HepG2 (cell line): Measurements from ENCODE around the gene LRRC10B. TPM values are rescaled to one million over a fixed set of nuclear protein-coding genes. Genes with fewer than 3 reads are reported as not detected.

ENCODE experiments used
- KLF15 ChIP-seq: sonication (generic); formaldehyde crosslinking; IDR thresholded peaks from 2 replicates; pipeline ENCODE4 v1.8.1; 2023; ENCODE audit warnings: borderline replicate concordance, mild to moderate bottlenecking, inconsistent platforms, missing genetic modification reagents, mixed read lengths
- NFKB2 ChIP-seq: sonication (generic); formaldehyde crosslinking; IDR thresholded peaks from 2 replicates; pipeline ENCODE4 v1.4.0; 2020; ENCODE audit warnings: missing genetic modification reagents, borderline replicate concordance
- PHF21A ChIP-seq: sonication (generic); formaldehyde crosslinking; IDR thresholded peaks from 2 replicates; pipeline ENCODE4 v1.5.0; 2020; ENCODE audit warnings: mild to moderate bottlenecking, missing genetic modification reagents
- RAD21 ChIP-seq: fragments of 450-650 bp; formaldehyde crosslinking; IDR thresholded peaks from 2 replicates; pipeline ENCODE4 v1.5.0; 2020; ENCODE audit warnings: mild to moderate bottlenecking
- RCOR2 ChIP-seq: IDR thresholded peaks from 2 replicates; pipeline ENCODE4 v1.6.1; 2016; ENCODE audit warnings: missing biosample characterization, missing genetic modification reagents
- RXRA ChIP-seq: sonication (generic); formaldehyde crosslinking; IDR thresholded peaks from 2 replicates; pipeline ENCODE4 v1.5.1; 2020; ENCODE audit warnings: missing genetic modification reagents
- STAG1 ChIP-seq: sonication (generic); formaldehyde crosslinking; IDR thresholded peaks from 2 replicates; pipeline ENCODE4 v1.4.0; 2020; ENCODE audit warnings: missing genetic modification reagents
- ZNF17 ChIP-seq: sonication (generic); formaldehyde crosslinking; IDR thresholded peaks from 2 replicates; pipeline ENCODE4 v1.5.0; 2020; ENCODE audit warnings: mild to moderate bottlenecking, missing genetic modification reagents
- ZNF572 ChIP-seq: sonication (generic); formaldehyde crosslinking; IDR thresholded peaks from 2 replicates; pipeline ENCODE4 v1.5.1; 2020; ENCODE audit warnings: mild to moderate bottlenecking, missing genetic modification reagents
- ZNF652 ChIP-seq: IDR thresholded peaks from 2 replicates; pipeline ENCODE4 v1.6.1; 2016; ENCODE audit warnings: low read depth, borderline replicate concordance
- ZNF674 ChIP-seq: sonication (generic); formaldehyde crosslinking; IDR thresholded peaks from 2 replicates; pipeline ENCODE4 v1.5.0; 2020; ENCODE audit warnings: low read depth, mild to moderate bottlenecking, missing genetic modification reagents
- polyA plus RNA-seq, 8 experiments: library from polyadenylated mRNA; depleted of rRNA in 3 of 8; stranded (reverse) in 7 of 8; unstranded in 1 of 8; fragments of >200 nt; fragmentation: Illumina TruSeq in 4 of 8; extraction: Trizol in 4 of 8; gene quantifications; 2 replicates each; pipeline versions ENCODE4 v1.2.1 to v1.2.3, GENCODE V29; 2011 to 2016; ENCODE audit warnings: low read depth in 4 of 8, missing spikeins in 1 of 8, mixed read lengths in 1 of 8; ENCODE audit not compliant: insufficient read depth in 1 of 8
- total RNA-seq, 5 experiments: library from RNA; depleted of rRNA; stranded (reverse); fragments of >200 nt; fragmentation: Illumina TruSeq; extraction: Trizol; gene quantifications; 2 replicates each; pipeline ENCODE4 v1.2.3, GENCODE V29; 2016; ENCODE audit warnings: low read depth in 1 of 5
- TF ChIP-seq, protein P1 (sequence below): sonication (generic); formaldehyde crosslinking; conservative IDR thresholded peaks from 2 replicates; pipeline ENCODE4 v1.5.0; 2020; ENCODE audit warnings: missing genetic modification reagents
- TF ChIP-seq, protein P2 (sequence below): IDR thresholded peaks from 2 replicates; pipeline ENCODE4 v1.6.1; 2016; ENCODE audit warnings: missing compliant biosample characterization, missing genetic modification reagents, borderline replicate concordance
- TF ChIP-seq, protein P3 (sequence below): conservative IDR thresholded peaks from 2 replicates; pipeline ENCODE4 v1.6.1; 2018; ENCODE audit warnings: missing genetic modification reagents
- TF ChIP-seq, protein P4 (sequence below): IDR thresholded peaks from 2 replicates; pipeline ENCODE4 v1.6.1; 2016; ENCODE audit warnings: missing biosample characterization, missing genetic modification reagents, low read depth

The LRRC10B gene
- total and polyA plus RNA-seq, 2 of the 13 experiments (the other 11 are each of a cell fraction or from before 2014, with no cell fraction given) = not detected

DNA sequence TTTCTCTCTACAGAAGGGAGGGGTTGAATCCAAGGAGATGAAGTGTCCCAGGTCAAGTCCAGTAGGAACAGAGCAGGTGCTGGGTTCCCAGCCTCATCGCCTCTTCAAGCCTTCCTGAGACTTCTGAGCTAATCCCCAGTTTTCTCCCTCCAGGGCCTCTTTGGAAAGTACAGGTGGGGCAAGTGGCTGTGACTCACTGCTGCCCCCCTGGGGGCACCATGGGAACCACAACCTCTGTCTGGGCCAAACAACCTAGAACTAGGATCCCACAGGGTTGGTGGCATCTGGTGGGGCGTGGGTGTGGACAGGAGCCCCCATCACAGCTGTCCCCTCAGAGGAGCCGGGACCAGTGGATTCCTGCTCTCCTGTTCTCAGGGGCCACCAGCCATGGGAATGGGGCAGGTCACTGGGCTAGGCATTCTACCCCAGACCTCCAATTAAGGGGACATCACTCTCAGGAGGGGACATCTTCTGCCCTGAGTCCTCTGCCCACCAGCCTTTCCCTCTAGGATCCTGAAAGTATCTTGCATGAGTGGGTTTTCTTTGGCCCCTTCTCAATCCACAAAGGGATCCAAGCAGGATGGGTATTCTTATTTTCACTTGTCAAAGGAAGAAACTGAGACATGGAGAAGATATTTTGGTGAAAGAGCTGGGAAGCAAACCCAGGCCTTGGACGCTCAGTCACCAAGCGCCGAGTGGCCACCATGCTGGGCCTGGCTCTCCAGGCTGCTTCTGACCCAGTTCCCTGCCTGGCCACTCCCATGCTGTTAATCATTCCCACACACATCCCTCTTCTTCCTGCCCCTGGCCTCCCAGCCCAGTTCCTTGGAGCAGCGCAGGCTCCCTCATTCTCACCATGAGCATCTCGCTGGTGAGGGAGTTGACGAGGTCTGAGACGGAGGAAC lies 23.8 kb downstream of the LRRC10B start (continued):
- TF ChIP-seq, protein P1, sequence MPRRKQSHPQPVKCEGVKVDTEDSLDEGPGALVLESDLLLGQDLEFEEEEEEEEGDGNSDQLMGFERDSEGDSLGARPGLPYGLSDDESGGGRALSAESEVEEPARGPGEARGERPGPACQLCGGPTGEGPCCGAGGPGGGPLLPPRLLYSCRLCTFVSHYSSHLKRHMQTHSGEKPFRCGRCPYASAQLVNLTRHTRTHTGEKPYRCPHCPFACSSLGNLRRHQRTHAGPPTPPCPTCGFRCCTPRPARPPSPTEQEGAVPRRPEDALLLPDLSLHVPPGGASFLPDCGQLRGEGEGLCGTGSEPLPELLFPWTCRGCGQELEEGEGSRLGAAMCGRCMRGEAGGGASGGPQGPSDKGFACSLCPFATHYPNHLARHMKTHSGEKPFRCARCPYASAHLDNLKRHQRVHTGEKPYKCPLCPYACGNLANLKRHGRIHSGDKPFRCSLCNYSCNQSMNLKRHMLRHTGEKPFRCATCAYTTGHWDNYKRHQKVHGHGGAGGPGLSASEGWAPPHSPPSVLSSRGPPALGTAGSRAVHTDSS (CRISPR knock-in tag) = no peak
- TF ChIP-seq PHF21A (no peak), RXRA (CRISPR knock-in tag) (no peak), ZNF652 (no peak), ZNF17 (CRISPR knock-in tag) (no peak), RAD21 (CRISPR knock-in tag) (peak; percentile 46; the same call in 1 of the 2 replicates), ZNF572 (CRISPR knock-in tag) (0 out of 2 replicates have a peak, but pooled peaks have one; percentile 46), RCOR2 (CRISPR knock-in tag) (no peak), NFKB2 (CRISPR knock-in tag) (0 out of 2 replicates have a peak, but pooled peaks have one; percentile 22), ZNF674 (CRISPR knock-in tag) (no peak), STAG1 (CRISPR knock-in tag) (peak; percentile 46), KLF15 (CRISPR knock-in tag) (no peak)
- TF ChIP-seq, protein P2, sequence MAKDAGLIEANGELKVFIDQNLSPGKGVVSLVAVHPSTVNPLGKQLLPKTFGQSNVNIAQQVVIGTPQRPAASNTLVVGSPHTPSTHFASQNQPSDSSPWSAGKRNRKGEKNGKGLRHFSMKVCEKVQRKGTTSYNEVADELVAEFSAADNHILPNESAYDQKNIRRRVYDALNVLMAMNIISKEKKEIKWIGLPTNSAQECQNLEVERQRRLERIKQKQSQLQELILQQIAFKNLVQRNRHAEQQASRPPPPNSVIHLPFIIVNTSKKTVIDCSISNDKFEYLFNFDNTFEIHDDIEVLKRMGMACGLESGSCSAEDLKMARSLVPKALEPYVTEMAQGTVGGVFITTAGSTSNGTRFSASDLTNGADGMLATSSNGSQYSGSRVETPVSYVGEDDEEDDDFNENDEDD = no peak
- TF ChIP-seq, protein P3, sequence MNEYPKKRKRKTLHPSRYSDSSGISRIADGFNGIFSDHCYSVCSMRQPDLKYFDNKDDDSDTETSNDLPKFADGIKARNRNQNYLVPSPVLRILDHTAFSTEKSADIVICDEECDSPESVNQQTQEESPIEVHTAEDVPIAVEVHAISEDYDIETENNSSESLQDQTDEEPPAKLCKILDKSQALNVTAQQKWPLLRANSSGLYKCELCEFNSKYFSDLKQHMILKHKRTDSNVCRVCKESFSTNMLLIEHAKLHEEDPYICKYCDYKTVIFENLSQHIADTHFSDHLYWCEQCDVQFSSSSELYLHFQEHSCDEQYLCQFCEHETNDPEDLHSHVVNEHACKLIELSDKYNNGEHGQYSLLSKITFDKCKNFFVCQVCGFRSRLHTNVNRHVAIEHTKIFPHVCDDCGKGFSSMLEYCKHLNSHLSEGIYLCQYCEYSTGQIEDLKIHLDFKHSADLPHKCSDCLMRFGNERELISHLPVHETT (CRISPR knock-in tag) = no peak
- TF ChIP-seq, protein P4, sequence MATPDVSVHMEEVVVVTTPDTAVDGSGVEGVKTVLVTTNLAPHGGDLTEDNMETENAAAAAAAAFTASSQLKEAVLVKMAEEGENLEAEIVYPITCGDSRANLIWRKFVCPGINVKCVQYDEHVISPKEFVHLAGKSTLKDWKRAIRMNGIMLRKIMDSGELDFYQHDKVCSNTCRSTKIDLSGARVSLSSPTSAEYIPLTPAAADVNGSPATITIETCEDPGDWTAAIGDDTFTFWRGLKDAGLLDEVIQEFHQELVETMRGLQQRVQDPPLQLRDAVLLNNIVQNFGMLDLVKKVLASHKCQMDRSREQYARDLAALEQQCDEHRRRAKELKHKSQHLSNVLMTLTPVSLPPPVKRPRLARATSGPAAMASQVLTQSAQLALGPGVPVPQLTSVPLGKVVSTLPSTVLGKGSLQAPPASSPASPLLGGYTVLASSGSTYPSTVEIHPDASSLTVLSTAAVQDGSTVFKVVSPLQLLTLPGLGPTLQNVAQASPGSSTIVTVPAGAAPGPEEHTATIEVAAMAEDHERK = no peak
- TF ChIP-seq, all 625 proteins: peak for 7
